GM23248 (cell line): ENCODE measurements around the gene MYO5B. TPM values are rescaled to one million over a fixed set of nuclear protein-coding genes. Genes with fewer than 3 reads are reported as not detected.

ENCODE experiments used
- DNase-seq: peaks from one replicate; pipeline ENCODE4 v3.0.0-alpha.2; 2015
- H2AFZ ChIP-seq: fragments of 200-600 bp; sonication (generic); 2 replicates; pipeline ENCODE4 v1.6.1; 2016; ENCODE audit warnings: antibody characterized with exemption
- H3F3A ChIP-seq: fragments of 200-600 bp; sonication (generic); 2 replicates; pipeline ENCODE4 v1.6.1; 2016; ENCODE audit warnings: mild to moderate bottlenecking, antibody characterized with exemption, mixed run types; ENCODE audit not compliant: insufficient read depth
- H3K27ac ChIP-seq: fragments of 200-600 bp; sonication (generic); 2 replicates; pipeline ENCODE4 v1.5.1; 2016; ENCODE audit warnings: mild to moderate bottlenecking
- H3K27me3 ChIP-seq: fragments of 200-600 bp; sonication (generic); replicated peaks from 2 replicates; pipeline ENCODE4 v1.6.1; 2016; ENCODE audit warnings: mild to moderate bottlenecking; ENCODE audit not compliant: insufficient read depth
- H3K36me3 ChIP-seq: fragments of 200-600 bp; sonication (generic); 2 replicates; pipeline ENCODE4 v1.6.1; 2016; ENCODE audit warnings: low read depth, mild to moderate bottlenecking
- H3K4me1 ChIP-seq: fragments of 200-600 bp; sonication (generic); 2 replicates; pipeline ENCODE4 v1.6.1; 2016; ENCODE audit warnings: mild to moderate bottlenecking; ENCODE audit not compliant: insufficient read depth
- H3K4me2 ChIP-seq: fragments of 200-600 bp; sonication (generic); one replicate; pipeline ENCODE4 v1.6.1; 2016; ENCODE audit warnings: mild to moderate bottlenecking; ENCODE audit not compliant: unreplicated experiment
- H3K4me3 ChIP-seq: fragments of 200-600 bp; sonication (generic); 2 replicates; pipeline ENCODE4 v1.5.1; 2016; ENCODE audit warnings: mild to moderate bottlenecking
- H3K79me2 ChIP-seq: fragments of 200-600 bp; sonication (generic); 2 replicates; pipeline ENCODE4 v1.6.1; 2016; ENCODE audit warnings: mild to moderate bottlenecking; ENCODE audit not compliant: insufficient read depth
- H3K9ac ChIP-seq: fragments of 200-600 bp; sonication (generic); 2 replicates; pipeline ENCODE4 v1.6.1; 2016; ENCODE audit warnings: mild to moderate bottlenecking
- H3K9me2 ChIP-seq: fragments of 200-600 bp; sonication (generic); 2 replicates; pipeline ENCODE4 v1.6.1; 2016; ENCODE audit warnings: mixed run types, mild to moderate bottlenecking, moderate library complexity; ENCODE audit not compliant: insufficient read depth
- H3K9me3 ChIP-seq: fragments of 200-600 bp; sonication (generic); one replicate; pipeline ENCODE4 v1.6.1; 2017; ENCODE audit warnings: low read depth
- H4K20me1 ChIP-seq: fragments of 200-600 bp; sonication (generic); 2 replicates; pipeline ENCODE4 v1.6.0; 2016; ENCODE audit not compliant: insufficient read depth
- EZH2 ChIP-seq: fragments of 200-600 bp; sonication (generic); IDR thresholded peaks from 2 replicates; pipeline ENCODE4 v1.6.1; 2018; ENCODE audit warnings: antibody characterized with exemption, mild to moderate bottlenecking; ENCODE audit not compliant: insufficient read depth, poor library complexity, severe bottlenecking
- EZH2phosphoT487 ChIP-seq: fragments of 200-600 bp; sonication (generic); IDR thresholded peaks from 2 replicates; pipeline ENCODE4 v1.6.1; 2018; ENCODE audit warnings: antibody characterized with exemption, moderate library complexity, mild to moderate bottlenecking, low read depth; ENCODE audit not compliant: insufficient read depth
- WGBS, 2 experiments: methylation state at CpG; one replicate each; pipeline ENCODE4 v1.1.6; 2015 to 2017; ENCODE audit warnings: low lambda C conversion rate in 2 of 2, low coverage in 1 of 2; ENCODE audit errors: missing lambda C conversion rate in 2 of 2; 5-methylcytosine and 5-hydroxymethylcytosine counted together
- in situ Hi-C: fragments of 300-500 bp; cut with MboI; formaldehyde crosslinking; loops from 2 replicates; pipeline ENCODE4 v1.15.0; 2020
- polyA plus RNA-seq: library from polyadenylated mRNA; unstranded; fragments of >200 nt; fragmentation: Nextera tagmentation; extraction: Ambion mirVana; gene quantifications from 2 replicates; pipeline ENCODE4 v1.2.1, GENCODE V29; 2016
- total RNA-seq: library from RNA; depleted of rRNA; stranded (reverse); fragments of >200 nt; shearing (Covaris generic); gene quantifications from 2 replicates; pipeline ENCODE4 v1.2.3, GENCODE V29; 2014

MYO5B gene
- total and polyA plus RNA-seq, 2 experiments from 2014 or later, result 0.03 TPM; not detected in 1

- no peaks in the 10 kb centered on the region for H3K4me1 ChIP-seq
- H3K36me3 ChIP-seq, result no peaks in the 10 kb centered on the region
- no peaks in the 10 kb centered on the region for H3K9me2 ChIP-seq
- no peak overlapping the region for H2AFZ ChIP-seq
- H3K79me2 ChIP-seq, result no peaks in the 10 kb centered on the region
- TF ChIP-seq EZH2 (no peak), EZH2phosphoT487 (no peak)
- no peaks in the 10 kb centered on the region; the same call in 1 of the 2 replicates for H3K27me3 ChIP-seq
- WGBS, 2 experiments, result 0 to 20% methylated on average over 1 of the region's 1 CpG
- in situ Hi-C loops, result no loop called here
- no peaks in the 10 kb centered on the region for H3K9me3 ChIP-seq
- H3K9ac ChIP-seq, result no peak overlapping the region
- DNase-seq, result no peak
- H3K4me3 ChIP-seq, result no peak overlapping the region
- H3K27ac ChIP-seq, result no peak overlapping the region
- no peak overlapping the region for H3K4me2 ChIP-seq
- H3F3A ChIP-seq, result no peaks in the 10 kb centered on the region
- H4K20me1 ChIP-seq, result no peaks in the 10 kb centered on the region
Observed at GRCh38 chr18:50163505-50163904, 31.4 kb downstream of the MYO5B start.

- no peaks in the 10 kb centered on the region for H3K36me3 ChIP-seq
- no peak for DNase-seq
- no peaks in the 10 kb centered on the region for H4K20me1 ChIP-seq
- H3K4me3 ChIP-seq, result no peak overlapping the region
- H3K4me2 ChIP-seq, result no peak overlapping the region
- TF ChIP-seq EZH2 (no peak), EZH2phosphoT487 (no peak)
- no peaks in the 10 kb centered on the region for H3K79me2 ChIP-seq
- no peaks in the 10 kb centered on the region; the same call in 1 of the 2 replicates for H3K27me3 ChIP-seq
- H3K9ac ChIP-seq, result no peak overlapping the region
- 15 to 16% methylated on average over 9 of the region's 9 CpGs for WGBS, 2 experiments
- H3K9me3 ChIP-seq, result no peaks in the 10 kb centered on the region
- no peaks in the 10 kb centered on the region for H3F3A ChIP-seq
- no peak overlapping the region for H2AFZ ChIP-seq
- no peaks in the 10 kb centered on the region for H3K9me2 ChIP-seq
- H3K27ac ChIP-seq, result no peak overlapping the region
- H3K4me1 ChIP-seq, result no peaks in the 10 kb centered on the region
- in situ Hi-C loops, result no loop called here
Observed at GRCh38 chr18:50162486-50163304, 32.3 kb downstream of the MYO5B start.

GRCh38 chr18:50161597-50162205 lies 33.2 kb downstream of the MYO5B start:
- Histone ChIP-seq H3K4me1 (no peaks in the 10 kb centered on the region), H3K36me3 (no peaks in the 10 kb centered on the region), H3K9ac (no peak overlapping the region), H4K20me1 (no peaks in the 10 kb centered on the region), H3K4me2 (no peak overlapping the region), H3K4me3 (no peak overlapping the region), H3K9me2 (no peaks in the 10 kb centered on the region), H3K9me3 (no peaks in the 10 kb centered on the region), H3F3A (no peaks in the 10 kb centered on the region), H2AFZ (no peak overlapping the region), H3K27ac (no peak overlapping the region), H3K79me2 (no peaks in the 10 kb centered on the region), H3K27me3 (no peaks in the 10 kb centered on the region; the same call in 1 of the 2 replicates)
- in situ Hi-C loops, result no loop called here
- DNase-seq, result no peak
- 9 to 22% methylated on average over 4 of the region's 4 CpGs for WGBS, 2 experiments
- TF ChIP-seq EZH2, result no peak
- no peak for TF ChIP-seq EZH2phosphoT487

GRCh38 chr18:50159654-50160046 lies 35.3 kb downstream of the MYO5B start:
- no peak overlapping the region for H2AFZ ChIP-seq
- H3K9me2 ChIP-seq, result no peaks in the 10 kb centered on the region
- H3F3A ChIP-seq, result no peaks in the 10 kb centered on the region
- H3K4me3 ChIP-seq, result no peak overlapping the region
- H3K27ac ChIP-seq, result no peak overlapping the region
- no peaks in the 10 kb centered on the region for H3K4me1 ChIP-seq
- no peaks in the 10 kb centered on the region for H3K79me2 ChIP-seq
- in situ Hi-C loops, result no loop called here
- no peaks in the 10 kb centered on the region for H3K36me3 ChIP-seq
- WGBS, 2 experiments, result 31 to 33% methylated on average over 9 to 10 of the region's 10 CpGs
- H3K27me3 ChIP-seq, result no peaks in the 10 kb centered on the region; the same call in 1 of the 2 replicates
- H4K20me1 ChIP-seq, result no peaks in the 10 kb centered on the region
- no peak overlapping the region for H3K4me2 ChIP-seq
- H3K9me3 ChIP-seq, result no peaks in the 10 kb centered on the region
- no peak overlapping the region for H3K9ac ChIP-seq
- TF ChIP-seq EZH2, result no peak
- no peak for TF ChIP-seq EZH2phosphoT487
- DNase-seq, result no peak
